ENCODE data around the gene NEGR1.

- no peak for TF ChIP-seq CTCF (conservative IDR thresholded peaks at IDR 0.05; ENCODE audit: low read length)
- TF ChIP-seq EZH2phosphoT487 (IDR thresholded peaks at IDR 0.05; ENCODE audit: borderline replicate concordance): no peak
Measured at GRCh38 chr1:72184099-72184701, 98.1 kb downstream of the NEGR1 start.

Measured in Loucy (cell line).